BE2C (cell line): ENCODE data around the gene INPP5E. TPM values are rescaled to one million over a fixed set of nuclear protein-coding genes. Genes with fewer than 3 reads are reported as not detected.

Experiments
- DNase-seq: peaks from one replicate; pipeline ENCODE4 v3.0.0-alpha.2; 2020
- H3K27me3 ChIP-seq: fragments of 250-450 bp; sonication (Bioruptor Pico); 2 replicates; pipeline ENCODE4 v1.5.1; 2020; ENCODE audit warnings: mild to moderate bottlenecking
- H3K36me3 ChIP-seq: fragments of 250-450 bp; sonication (Bioruptor Pico); 2 replicates; pipeline ENCODE4 v1.5.1; 2020; ENCODE audit warnings: mild to moderate bottlenecking
- H3K4me1 ChIP-seq: fragments of 250-450 bp; sonication (Bioruptor Pico); 2 replicates; pipeline ENCODE4 v1.5.1; 2020
- H3K4me3 ChIP-seq: 2 replicates; pipeline ENCODE4 v1.5.1; 2011; ENCODE audit warnings: low read depth, low read length
- H3K9me3 ChIP-seq: fragments of 250-450 bp; sonication (Bioruptor Pico); 2 replicates; pipeline ENCODE4 v1.5.1; 2020
- polyA plus RNA-seq: library from polyadenylated mRNA; unstranded; fragments of >200 nt; gene quantifications from one replicate; pipeline ENCODE4 v1.2.1, GENCODE V29; 2012; ENCODE audit warnings: low read depth, missing spikeins; ENCODE audit not compliant: insufficient read length, insufficient read depth
- TF ChIP-seq, protein P1 (sequence below): IDR thresholded peaks from 2 replicates; pipeline ENCODE4 v1.5.1; 2012; ENCODE audit warnings: mild to moderate bottlenecking, low read depth, low read length

INPP5E gene, protein sequence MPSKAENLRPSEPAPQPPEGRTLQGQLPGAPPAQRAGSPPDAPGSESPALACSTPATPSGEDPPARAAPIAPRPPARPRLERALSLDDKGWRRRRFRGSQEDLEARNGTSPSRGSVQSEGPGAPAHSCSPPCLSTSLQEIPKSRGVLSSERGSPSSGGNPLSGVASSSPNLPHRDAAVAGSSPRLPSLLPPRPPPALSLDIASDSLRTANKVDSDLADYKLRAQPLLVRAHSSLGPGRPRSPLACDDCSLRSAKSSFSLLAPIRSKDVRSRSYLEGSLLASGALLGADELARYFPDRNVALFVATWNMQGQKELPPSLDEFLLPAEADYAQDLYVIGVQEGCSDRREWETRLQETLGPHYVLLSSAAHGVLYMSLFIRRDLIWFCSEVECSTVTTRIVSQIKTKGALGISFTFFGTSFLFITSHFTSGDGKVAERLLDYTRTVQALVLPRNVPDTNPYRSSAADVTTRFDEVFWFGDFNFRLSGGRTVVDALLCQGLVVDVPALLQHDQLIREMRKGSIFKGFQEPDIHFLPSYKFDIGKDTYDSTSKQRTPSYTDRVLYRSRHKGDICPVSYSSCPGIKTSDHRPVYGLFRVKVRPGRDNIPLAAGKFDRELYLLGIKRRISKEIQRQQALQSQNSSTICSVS
- 27.6 TPM for polyA plus RNA-seq

DNA sequence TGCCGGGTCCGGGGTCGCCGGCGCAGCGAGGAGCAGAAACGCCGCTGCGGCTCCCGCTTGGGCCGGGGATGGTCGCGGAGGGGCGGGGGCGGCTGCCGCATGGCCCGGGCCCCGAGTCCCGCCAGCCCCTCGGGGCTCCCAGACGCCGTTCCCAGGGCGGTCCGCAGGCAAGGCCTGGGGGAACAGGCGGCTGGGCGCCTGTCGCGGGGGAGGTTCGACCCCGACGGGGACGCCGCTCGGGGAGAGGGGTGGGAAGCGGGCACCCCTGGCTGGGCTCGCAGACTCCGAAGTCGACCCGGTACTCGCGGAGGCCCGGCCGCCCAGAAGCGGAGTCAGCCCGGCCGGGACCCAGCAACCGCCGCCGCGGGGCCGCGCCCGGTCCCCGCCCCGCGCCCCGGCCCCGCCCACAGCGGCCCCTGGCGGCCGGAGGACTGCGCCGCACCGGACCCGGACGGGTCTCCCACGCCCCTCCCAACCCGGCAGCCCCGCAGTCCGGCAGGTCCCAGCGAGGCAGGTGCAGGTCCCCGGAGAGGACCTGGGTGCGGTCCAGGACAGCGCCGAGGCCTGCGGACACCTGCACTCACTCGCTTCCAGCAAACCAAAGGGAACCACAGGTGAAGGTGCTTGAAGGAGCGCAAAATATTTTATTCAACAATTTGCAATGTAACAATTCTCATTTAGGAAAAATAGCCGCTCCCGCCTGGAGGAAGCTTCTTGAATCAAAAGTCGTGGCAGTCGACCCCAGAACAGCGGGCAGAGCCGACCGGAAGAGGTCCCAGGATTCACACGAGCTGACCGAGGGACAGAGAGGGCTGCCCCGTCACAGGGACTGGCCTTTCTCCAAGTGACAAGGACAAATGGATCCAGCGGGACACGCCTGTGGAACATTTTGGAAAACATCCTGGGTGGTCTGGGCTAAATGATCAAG is at the start of gene INPP5E:
INPP5E (minus strand) TSS at position 365 of the 928 bp plus-strand sequence. CDS start 426 bp downstream, outside the sequence.
- TF ChIP-seq, protein P1, sequence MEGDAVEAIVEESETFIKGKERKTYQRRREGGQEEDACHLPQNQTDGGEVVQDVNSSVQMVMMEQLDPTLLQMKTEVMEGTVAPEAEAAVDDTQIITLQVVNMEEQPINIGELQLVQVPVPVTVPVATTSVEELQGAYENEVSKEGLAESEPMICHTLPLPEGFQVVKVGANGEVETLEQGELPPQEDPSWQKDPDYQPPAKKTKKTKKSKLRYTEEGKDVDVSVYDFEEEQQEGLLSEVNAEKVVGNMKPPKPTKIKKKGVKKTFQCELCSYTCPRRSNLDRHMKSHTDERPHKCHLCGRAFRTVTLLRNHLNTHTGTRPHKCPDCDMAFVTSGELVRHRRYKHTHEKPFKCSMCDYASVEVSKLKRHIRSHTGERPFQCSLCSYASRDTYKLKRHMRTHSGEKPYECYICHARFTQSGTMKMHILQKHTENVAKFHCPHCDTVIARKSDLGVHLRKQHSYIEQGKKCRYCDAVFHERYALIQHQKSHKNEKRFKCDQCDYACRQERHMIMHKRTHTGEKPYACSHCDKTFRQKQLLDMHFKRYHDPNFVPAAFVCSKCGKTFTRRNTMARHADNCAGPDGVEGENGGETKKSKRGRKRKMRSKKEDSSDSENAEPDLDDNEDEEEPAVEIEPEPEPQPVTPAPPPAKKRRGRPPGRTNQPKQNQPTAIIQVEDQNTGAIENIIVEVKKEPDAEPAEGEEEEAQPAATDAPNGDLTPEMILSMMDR, result peak; percentile 41
- Histone ChIP-seq H3K36me3 (peaks cover 36% of the 10 kb centered on the region), H3K9me3 (no peaks in the 10 kb centered on the region), H3K4me3 (peak within 1 kb of the TSS; percentile 79), H3K27me3 (no peaks in the 10 kb centered on the region), H3K4me1 (no peaks in the 10 kb centered on the region; the same call in 1 of the 2 replicates)
- peak; percentile 83 for DNase-seq

DNA sequence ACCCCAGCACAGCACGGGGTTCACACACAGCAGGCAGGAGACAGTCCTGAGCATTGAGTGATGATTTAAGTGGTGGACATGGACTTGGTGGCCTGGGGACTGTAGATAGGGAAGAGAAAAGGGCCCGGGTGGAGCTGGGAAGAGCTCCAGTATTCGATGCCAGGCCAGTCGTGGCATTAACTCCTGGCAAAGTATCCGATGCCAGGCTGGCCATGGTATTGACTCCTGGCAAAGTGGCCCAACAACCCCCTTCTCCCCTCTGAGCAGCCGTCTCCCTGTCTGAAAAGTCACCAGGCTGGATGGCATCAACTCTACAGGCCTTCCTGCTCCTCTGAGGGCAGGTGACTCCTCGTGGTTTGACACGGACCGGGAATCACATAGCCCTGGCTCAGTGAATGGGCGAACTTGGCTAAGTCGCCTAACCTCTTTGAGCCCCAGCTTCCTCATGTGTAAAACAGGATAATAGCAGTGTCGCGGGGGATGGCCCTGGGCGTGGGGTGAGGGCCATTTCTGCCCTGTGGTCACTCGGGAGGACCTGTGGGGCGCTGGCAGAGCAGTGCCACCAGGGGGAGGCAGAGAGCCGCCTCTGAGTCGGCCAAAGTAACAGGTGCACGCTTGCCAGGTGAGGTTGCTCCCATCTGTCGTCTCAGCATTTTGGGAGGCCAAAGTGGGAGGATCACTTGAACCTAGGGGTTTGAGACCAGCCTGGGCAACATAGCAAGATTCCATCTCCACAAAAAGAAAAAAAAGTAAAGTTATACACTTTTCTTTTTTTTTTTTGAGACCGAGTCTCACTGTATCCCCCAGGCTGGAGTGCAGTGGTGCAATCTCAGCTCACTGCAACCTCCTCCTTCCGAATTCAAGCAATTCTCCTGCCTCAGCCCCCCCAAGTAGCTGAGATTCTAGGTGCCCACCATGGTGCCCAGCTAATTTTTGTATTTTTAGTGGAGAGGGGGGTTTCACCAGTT is 48.9 kb upstream of the INPP5E start:
- Histone ChIP-seq H3K36me3 (no peaks in the 10 kb centered on the region), H3K9me3 (no peaks in the 10 kb centered on the region), H3K27me3 (no peaks in the 10 kb centered on the region), H3K4me3 (no peak overlapping the region), H3K4me1 (no peaks in the 10 kb centered on the region)
- TF ChIP-seq, protein P1, result peak; percentile 96
- peak; percentile 65 for DNase-seq

DNA sequence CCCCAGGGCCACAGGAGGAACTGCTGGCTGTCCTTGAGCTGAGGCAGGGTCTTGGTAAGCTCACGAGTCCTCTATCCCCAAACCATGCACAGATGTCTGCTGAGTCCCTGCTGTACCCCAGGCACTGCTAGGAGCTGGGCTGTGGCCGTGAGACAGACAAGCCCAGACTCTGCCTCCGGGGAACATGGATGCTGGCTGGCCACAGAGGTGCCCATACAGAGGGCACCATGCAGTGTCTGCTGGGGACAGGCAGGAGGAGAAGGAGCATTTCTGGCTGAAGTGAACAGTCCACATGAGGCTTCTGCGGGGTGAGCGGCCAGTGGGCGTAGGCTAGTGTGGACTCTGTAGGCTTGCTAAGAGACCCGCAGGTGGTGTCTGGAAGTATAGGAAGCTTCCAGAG is 48.0 kb upstream of the INPP5E start:
- Histone ChIP-seq H3K36me3 (peaks cover 2% of the 10 kb centered on the region; the same call in 1 of the 2 replicates), H3K4me3 (no peak overlapping the region), H3K27me3 (no peaks in the 10 kb centered on the region), H3K9me3 (no peaks in the 10 kb centered on the region), H3K4me1 (no peaks in the 10 kb centered on the region)
- TF ChIP-seq, protein P1, result no peak
- DNase-seq, result no peak

DNA sequence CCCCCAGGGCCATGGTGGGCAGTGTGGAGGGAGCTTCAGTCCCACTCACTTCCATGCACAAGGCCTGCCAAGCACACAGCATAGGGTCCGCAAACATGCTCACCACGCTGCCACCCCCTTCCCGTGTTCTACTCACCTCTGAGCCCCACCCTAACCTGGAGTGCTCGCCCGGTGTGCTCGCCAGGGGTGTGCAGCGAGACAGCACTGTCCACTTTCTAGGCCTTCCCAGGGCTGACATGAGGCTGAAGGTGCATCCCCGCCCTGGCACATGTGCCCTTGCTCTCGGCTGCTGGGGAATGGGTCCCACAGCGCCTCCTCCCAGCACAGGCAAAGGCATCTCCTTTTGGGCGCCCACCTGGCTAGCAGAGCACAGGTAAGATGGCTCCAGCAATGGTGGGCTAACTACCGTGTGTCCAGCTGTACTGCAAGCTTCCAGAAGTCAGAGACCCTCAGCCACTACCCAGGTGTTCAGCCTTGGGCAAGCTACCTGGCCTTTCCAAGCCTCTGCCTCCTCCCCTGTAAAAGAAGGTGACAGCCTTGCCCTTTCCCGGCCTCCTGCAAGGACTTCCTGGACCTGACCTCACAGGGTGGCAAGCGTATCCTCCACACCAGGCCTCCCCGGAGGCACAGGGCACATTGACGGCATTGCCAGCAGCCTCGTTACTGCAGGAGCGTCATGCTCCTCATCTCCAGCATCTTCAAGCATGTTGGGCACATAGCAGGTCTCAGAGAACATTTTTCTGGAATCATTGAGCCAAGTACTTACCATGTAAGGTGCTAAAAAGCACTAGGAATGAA is 47.4 kb upstream of the INPP5E start:
- no peak for DNase-seq
- Histone ChIP-seq H3K36me3 (peaks cover 5% of the 10 kb centered on the region; the same call in 1 of the 2 replicates), H3K4me1 (no peaks in the 10 kb centered on the region), H3K9me3 (no peaks in the 10 kb centered on the region), H3K4me3 (no peak overlapping the region), H3K27me3 (no peaks in the 10 kb centered on the region)
- TF ChIP-seq, protein P1, result no peak
